MCF 10A (cell line): ENCODE measurements around the gene NEUROD4. TPM values are rescaled to one million over a fixed set of nuclear protein-coding genes. Genes with fewer than 3 reads are reported as not detected.

Source experiments
- BruUV-seq: library from RNA; stranded (reverse); fragments of 400-500 nt; replicated peaks from 2 replicates; lab custom pipeline; 2021; lab: Mats Ljungman, UMichigan
- CTCF ChIA-PET: fragments of 300-600 bp; sonication (Branson Sonifier 250); formaldehyde crosslinking; extraction: SDS; loops from one replicate; lab custom pipeline; 2021; ENCODE audit warnings: antibody characterized with exemption, inconsistent platforms; lab: Yijun Ruan, JAX
- POLR2A ChIA-PET: fragments of 300-600, 350-650 bp; sonication (Branson Sonifier 250); formaldehyde crosslinking; extraction: SDS; loops from one replicate; lab custom pipeline; 2020; ENCODE audit warnings: antibody characterized with exemption, inconsistent platforms; lab: Yijun Ruan, JAX
- DNase-seq: peaks from one replicate; pipeline ENCODE4 v3.0.0-alpha.2; 2018; ENCODE audit not compliant: unreplicated experiment
- H3K27ac Mint-ChIP-seq: one replicate; pipeline ENCODE4 v1.8.0; 2022; ENCODE audit warnings: mild to moderate bottlenecking, low read depth, mixed read lengths; ENCODE audit not compliant: unreplicated experiment
- H3K27me3 Mint-ChIP-seq: one replicate; pipeline ENCODE4 v1.8.0; 2022; ENCODE audit warnings: mixed read lengths; ENCODE audit not compliant: insufficient read depth, unreplicated experiment
- H3K36me3 Mint-ChIP-seq: one replicate; pipeline ENCODE4 v1.8.0; 2022; ENCODE audit warnings: mild to moderate bottlenecking, moderate library complexity, mixed read lengths; ENCODE audit not compliant: insufficient read depth, unreplicated experiment
- H3K4me1 Mint-ChIP-seq: one replicate; pipeline ENCODE4 v1.8.0; 2022; ENCODE audit warnings: mixed read lengths; ENCODE audit not compliant: insufficient read depth, unreplicated experiment
- H3K4me3 Mint-ChIP-seq: one replicate; pipeline ENCODE4 v1.8.0; 2022; ENCODE audit warnings: mild to moderate bottlenecking, moderate library complexity, mixed read lengths; ENCODE audit not compliant: unreplicated experiment
- H3K9me3 Mint-ChIP-seq: one replicate; pipeline ENCODE4 v1.8.0; 2022; ENCODE audit warnings: mixed read lengths; ENCODE audit not compliant: unreplicated experiment
- intact Hi-C: fragments of 100-400 bp; cut with micrococcal nuclease; formaldehyde crosslinking; loops from 2 replicates; pipeline ENCODE4 v1.14.1; 2022
- total RNA-seq: library from RNA; stranded (reverse); gene quantifications from 2 replicates; pipeline ENCODE4 v1.2.3, GENCODE V29; 2022
- TF ChIP-seq, protein P1 (sequence below): fragments of 200-600 bp; IDR thresholded peaks from one replicate; pipeline ENCODE4 v1.8.0; 2022; ENCODE audit warnings: antibody characterized with exemption, mild to moderate bottlenecking; ENCODE audit not compliant: unreplicated experiment

NEUROD4 gene
- total RNA-seq, 1 experiment from 2014 or later: not detected

GRCh38 chr12:55072083-55072482, 52.3 kb downstream of the NEUROD4 start:
- intact Hi-C loops: loop anchor here (2.0 to 5.0 kb wide), 5 partner anchors 71 to 545 kb away; partner anchors contain the start of gene MUCL1
- TF ChIP-seq, protein P1, sequence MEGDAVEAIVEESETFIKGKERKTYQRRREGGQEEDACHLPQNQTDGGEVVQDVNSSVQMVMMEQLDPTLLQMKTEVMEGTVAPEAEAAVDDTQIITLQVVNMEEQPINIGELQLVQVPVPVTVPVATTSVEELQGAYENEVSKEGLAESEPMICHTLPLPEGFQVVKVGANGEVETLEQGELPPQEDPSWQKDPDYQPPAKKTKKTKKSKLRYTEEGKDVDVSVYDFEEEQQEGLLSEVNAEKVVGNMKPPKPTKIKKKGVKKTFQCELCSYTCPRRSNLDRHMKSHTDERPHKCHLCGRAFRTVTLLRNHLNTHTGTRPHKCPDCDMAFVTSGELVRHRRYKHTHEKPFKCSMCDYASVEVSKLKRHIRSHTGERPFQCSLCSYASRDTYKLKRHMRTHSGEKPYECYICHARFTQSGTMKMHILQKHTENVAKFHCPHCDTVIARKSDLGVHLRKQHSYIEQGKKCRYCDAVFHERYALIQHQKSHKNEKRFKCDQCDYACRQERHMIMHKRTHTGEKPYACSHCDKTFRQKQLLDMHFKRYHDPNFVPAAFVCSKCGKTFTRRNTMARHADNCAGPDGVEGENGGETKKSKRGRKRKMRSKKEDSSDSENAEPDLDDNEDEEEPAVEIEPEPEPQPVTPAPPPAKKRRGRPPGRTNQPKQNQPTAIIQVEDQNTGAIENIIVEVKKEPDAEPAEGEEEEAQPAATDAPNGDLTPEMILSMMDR: peak; percentile 53
- CTCF ChIA-PET: interaction anchor here (0.6 to 15.5 kb wide), 60 partner anchors 9 to 867 kb away, joined by 3 to 233 read pairs (median 4); partner anchors contain the start of genes MUCL1, NEUROD4 and TESPA1
- H3K4me1 Mint-ChIP-seq: no peaks in the 10 kb centered on the region
- peaks cover 37% of the 10 kb centered on the region for H3K27me3 Mint-ChIP-seq
- H3K9me3 Mint-ChIP-seq: no peaks in the 10 kb centered on the region
- H3K4me3 Mint-ChIP-seq: no peak overlapping the region
- no peak overlapping the region for H3K27ac Mint-ChIP-seq
- no TSS peak for BruUV-seq
- DNase-seq: peak; percentile 72
- POLR2A ChIA-PET: no interaction called here
- H3K36me3 Mint-ChIP-seq: no peaks in the 10 kb centered on the region

- BruUV-seq: no TSS peak
- POLR2A ChIA-PET: interaction anchor here (1.0 kb wide), 1 partner anchor 81 kb away, joined by 4 read pairs; no protein-coding TSS in a partner anchor
- Mint-ChIP-seq H3K4me3 (no peak overlapping the region), H3K9me3 (no peaks in the 10 kb centered on the region), H3K27ac (no peak overlapping the region), H3K36me3 (no peaks in the 10 kb centered on the region), H3K27me3 (peaks cover 45% of the 10 kb centered on the region), H3K4me1 (no peaks in the 10 kb centered on the region)
- TF ChIP-seq, protein P1: peak; percentile 73
- DNase-seq: peak; percentile 78
- CTCF ChIA-PET: interaction anchor here (0.6 to 15.5 kb wide), 35 partner anchors 11 to 474 kb away, joined by 3 to 233 read pairs (median 5); partner anchors contain the start of genes MUCL1 and TESPA1
- intact Hi-C loops: loop anchor here (1.0 to 5.0 kb wide), 8 partner anchors 69 to 544 kb away; partner anchors contain the start of gene MUCL1
Observed at GRCh38 chr12:55073043-55074022, 53.6 kb downstream of the NEUROD4 start.

DNA sequence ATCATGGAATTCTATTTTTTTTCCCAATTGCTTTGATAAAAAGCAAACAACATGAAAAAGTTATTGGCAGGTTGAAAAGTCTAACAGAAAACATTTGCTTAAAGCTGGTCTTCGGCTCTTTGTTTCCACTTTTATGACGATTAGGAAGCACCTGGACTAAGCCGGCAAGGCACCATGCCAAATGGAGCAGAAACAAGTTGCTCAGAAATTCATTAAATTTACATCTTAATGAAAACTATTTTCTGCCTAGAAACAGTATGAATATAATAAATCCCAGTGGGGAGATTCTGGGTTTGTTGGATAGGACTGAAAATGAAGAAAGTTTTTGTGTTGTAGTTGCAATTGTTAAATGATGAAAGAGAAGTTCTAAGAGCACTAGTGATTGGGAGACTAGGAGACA, 55.0 kb downstream of the NEUROD4 start:
- no peaks in the 10 kb centered on the region for H3K4me1 Mint-ChIP-seq
- no peak for DNase-seq
- no peaks in the 10 kb centered on the region for H3K36me3 Mint-ChIP-seq
- CTCF ChIA-PET: interaction anchor here (0.9 to 15.5 kb wide), 9 partner anchors 37 to 326 kb away, joined by 3 to 233 read pairs (median 3); no protein-coding TSS in a partner anchor
- BruUV-seq: no TSS peak
- H3K9me3 Mint-ChIP-seq: no peaks in the 10 kb centered on the region
- peaks cover 59% of the 10 kb centered on the region for H3K27me3 Mint-ChIP-seq
- intact Hi-C loops: loop anchor here (5.0 kb wide), 3 partner anchors 223 to 542 kb away; partner anchors contain the start of gene MUCL1
- TF ChIP-seq, protein P1: no peak
- H3K4me3 Mint-ChIP-seq: no peak overlapping the region
- POLR2A ChIA-PET: no interaction called here
- no peak overlapping the region for H3K27ac Mint-ChIP-seq

Other genes with a start within 250 kb of the NEUROD4 start
- not detected in 2 replicates for gene MUCL1, start 165.5 kb upstream of the NEUROD4 start, total RNA-seq
- gene TESPA1, start 35.2 kb upstream of the NEUROD4 start, total RNA-seq: not detected in 2 replicates
- not detected in 2 replicates for gene OR9K2, start 106.4 kb downstream of the NEUROD4 start, total RNA-seq
- gene OR10A7, start 201.1 kb downstream of the NEUROD4 start, total RNA-seq: not detected in 2 replicates
- not detected in 2 replicates for gene OR6C74, start 224.6 kb downstream of the NEUROD4 start, total RNA-seq